NT2/D1 (cell line): ENCODE results near the gene TIMD4.

ENCODE experiments used
- SUZ12 ChIP-seq: IDR thresholded peaks from 2 replicates; pipeline ENCODE4 v1.6.1; 2011; ENCODE audit not compliant: insufficient read length, insufficient read depth; ENCODE audit errors: extremely low read depth
- YY1 ChIP-seq: IDR thresholded peaks from 2 replicates; pipeline ENCODE4 v1.6.1; 2011; ENCODE audit not compliant: insufficient read length, insufficient read depth
- ZNF274 ChIP-seq: IDR thresholded peaks from 2 replicates; pipeline ENCODE4 v1.6.1; 2011; ENCODE audit warnings: mild to moderate bottlenecking, low read depth, low read length

DNA sequence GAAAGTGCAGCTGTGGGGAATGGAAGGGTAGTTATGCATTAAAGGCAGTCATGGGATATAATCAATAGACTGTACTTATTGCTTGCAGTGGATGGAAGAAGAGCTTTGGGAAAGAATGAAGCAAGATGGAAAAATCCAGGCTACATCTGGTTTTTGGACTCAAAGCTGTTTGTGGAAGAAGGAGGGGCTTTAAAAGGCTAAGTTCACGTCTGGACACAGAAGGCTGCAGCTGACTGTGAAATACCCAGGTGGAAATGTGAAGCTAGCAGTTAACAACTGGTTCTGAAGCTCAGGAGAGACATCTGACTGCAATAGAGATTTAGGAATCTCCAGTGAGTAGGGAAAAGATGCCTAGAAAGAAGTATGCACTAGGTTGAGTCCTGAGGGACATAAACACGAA is 43.2 kb upstream of the TIMD4 start:
- no peak for TF ChIP-seq ZNF274
- no peak for TF ChIP-seq SUZ12
- no peak for TF ChIP-seq YY1
